ENCODE data around the gene APMAP.

APMAP gene

DNA sequence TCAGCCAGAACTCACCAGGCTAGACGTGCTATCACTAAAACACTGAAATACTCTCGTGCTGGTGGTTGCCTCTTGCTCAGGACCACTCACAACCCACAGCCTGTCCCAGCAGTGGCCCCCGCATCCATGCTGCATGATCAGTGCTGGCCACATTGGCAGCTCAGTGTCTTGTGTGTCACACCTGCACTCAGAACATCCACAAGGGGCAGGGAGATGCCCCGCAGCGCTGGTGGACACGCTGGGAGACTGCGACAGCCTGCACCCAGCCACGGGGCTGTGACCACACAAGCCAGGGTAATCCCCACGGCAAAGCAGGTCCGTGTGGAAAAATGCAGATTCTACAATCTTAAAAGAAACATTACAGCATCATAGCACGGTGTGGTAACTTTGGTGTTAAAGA, 23.9 kb upstream of the APMAP start:
- Histone ChIP-seq H3K9me3 (ENCODE audit: low read length) (no peaks in the 10 kb centered on the region), H3K4me2 (ENCODE audit: low read length) (no peak overlapping the region), H3K27ac (ENCODE audit: low read depth, low read length, poor library complexity, severe bottlenecking) (no peak overlapping the region), H3K79me2 (ENCODE audit: insufficient read depth, low read length) (no peaks in the 10 kb centered on the region), H3K36me3 (ENCODE audit: insufficient read depth, low read length) (no peaks in the 10 kb centered on the region), H3K9me2 (ENCODE audit: low read depth, low read length) (no peaks in the 10 kb centered on the region), H2AFZ (ENCODE audit: low read length) (no peak overlapping the region), H3K27me3 (ENCODE audit: insufficient read depth, low read length) (peaks cover 3% of the 10 kb centered on the region; the same call in 1 of the 2 replicates), H3K4me3 (ENCODE audit: low read depth, low read length, poor library complexity, severe bottlenecking) (no peak overlapping the region), H3K9ac (ENCODE audit: low read length) (no peak overlapping the region), H3F3A (ENCODE audit: insufficient read depth, low read length) (no peaks in the 10 kb centered on the region), H3K4me1 (ENCODE audit: insufficient read depth, low read length, severe bottlenecking) (no peaks in the 10 kb centered on the region), H4K20me1 (ENCODE audit: insufficient read depth, low read length) (no peaks in the 10 kb centered on the region)
- no peak for TF ChIP-seq EZH2 (IDR thresholded peaks at IDR 0.05; ENCODE audit: borderline replicate concordance, low read length)

DNA sequence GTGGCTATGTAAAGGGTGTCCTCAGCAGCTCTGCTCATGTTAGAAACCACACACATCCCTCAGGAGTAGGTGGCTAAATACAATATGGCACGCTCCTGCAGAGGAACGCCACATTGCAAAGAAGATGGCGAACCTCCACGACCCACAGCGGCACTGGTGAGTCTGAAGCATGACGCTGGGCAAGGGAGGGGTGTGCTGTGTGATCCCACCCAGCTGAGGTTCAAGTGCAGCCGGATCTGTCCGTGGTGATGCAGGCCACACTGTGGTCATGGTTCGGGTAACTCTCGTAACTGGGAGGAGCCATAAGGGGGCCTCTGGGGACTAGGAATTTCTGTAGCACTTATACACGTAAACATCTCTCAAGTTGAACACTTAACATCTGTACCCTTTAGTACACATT, 23.4 kb upstream of the APMAP start:
- Histone ChIP-seq H3F3A (ENCODE audit: insufficient read depth, low read length) (no peaks in the 10 kb centered on the region), H3K27ac (ENCODE audit: low read depth, low read length, poor library complexity, severe bottlenecking) (no peak overlapping the region), H3K9ac (ENCODE audit: low read length) (no peak overlapping the region), H3K4me1 (ENCODE audit: insufficient read depth, low read length, severe bottlenecking) (no peaks in the 10 kb centered on the region), H2AFZ (ENCODE audit: low read length) (no peak overlapping the region), H3K4me2 (ENCODE audit: low read length) (no peak overlapping the region), H3K9me3 (ENCODE audit: low read length) (no peaks in the 10 kb centered on the region), H4K20me1 (ENCODE audit: insufficient read depth, low read length) (no peaks in the 10 kb centered on the region), H3K27me3 (ENCODE audit: insufficient read depth, low read length) (peaks cover 3% of the 10 kb centered on the region; the same call in 1 of the 2 replicates), H3K9me2 (ENCODE audit: low read depth, low read length) (no peaks in the 10 kb centered on the region), H3K36me3 (ENCODE audit: insufficient read depth, low read length) (no peaks in the 10 kb centered on the region), H3K4me3 (ENCODE audit: low read depth, low read length, poor library complexity, severe bottlenecking) (no peak overlapping the region), H3K79me2 (ENCODE audit: insufficient read depth, low read length) (no peaks in the 10 kb centered on the region)
- TF ChIP-seq, protein P1, sequence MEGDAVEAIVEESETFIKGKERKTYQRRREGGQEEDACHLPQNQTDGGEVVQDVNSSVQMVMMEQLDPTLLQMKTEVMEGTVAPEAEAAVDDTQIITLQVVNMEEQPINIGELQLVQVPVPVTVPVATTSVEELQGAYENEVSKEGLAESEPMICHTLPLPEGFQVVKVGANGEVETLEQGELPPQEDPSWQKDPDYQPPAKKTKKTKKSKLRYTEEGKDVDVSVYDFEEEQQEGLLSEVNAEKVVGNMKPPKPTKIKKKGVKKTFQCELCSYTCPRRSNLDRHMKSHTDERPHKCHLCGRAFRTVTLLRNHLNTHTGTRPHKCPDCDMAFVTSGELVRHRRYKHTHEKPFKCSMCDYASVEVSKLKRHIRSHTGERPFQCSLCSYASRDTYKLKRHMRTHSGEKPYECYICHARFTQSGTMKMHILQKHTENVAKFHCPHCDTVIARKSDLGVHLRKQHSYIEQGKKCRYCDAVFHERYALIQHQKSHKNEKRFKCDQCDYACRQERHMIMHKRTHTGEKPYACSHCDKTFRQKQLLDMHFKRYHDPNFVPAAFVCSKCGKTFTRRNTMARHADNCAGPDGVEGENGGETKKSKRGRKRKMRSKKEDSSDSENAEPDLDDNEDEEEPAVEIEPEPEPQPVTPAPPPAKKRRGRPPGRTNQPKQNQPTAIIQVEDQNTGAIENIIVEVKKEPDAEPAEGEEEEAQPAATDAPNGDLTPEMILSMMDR (IDR thresholded peaks at IDR 0.05; ENCODE audit: low read length) = no peak
- TF ChIP-seq EZH2 (IDR thresholded peaks at IDR 0.05; ENCODE audit: borderline replicate concordance, low read length) = no peak

DNA sequence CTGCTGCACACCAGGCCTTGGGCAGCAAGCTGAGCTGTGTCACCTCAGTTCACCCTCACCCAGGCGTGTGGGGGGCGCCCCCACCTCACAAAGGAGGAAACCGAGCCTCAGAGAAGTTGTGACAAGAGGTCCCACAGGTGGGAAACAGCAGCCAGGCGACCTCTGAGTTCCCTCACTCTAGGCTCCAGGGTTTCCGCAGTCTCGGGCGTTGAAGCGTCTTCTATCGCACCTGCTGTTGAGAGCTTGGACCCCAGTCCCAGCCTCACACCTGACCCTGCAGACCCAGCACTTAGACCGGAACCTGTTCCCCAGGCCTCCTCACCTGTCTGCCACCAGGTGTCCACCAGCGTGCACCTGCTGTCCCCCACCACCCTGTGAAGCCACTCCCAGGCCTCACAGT, 22.3 kb upstream of the APMAP start:
- Histone ChIP-seq H3K9me3 (ENCODE audit: low read length) (no peaks in the 10 kb centered on the region), H3K36me3 (ENCODE audit: insufficient read depth, low read length) (no peaks in the 10 kb centered on the region), H3K79me2 (ENCODE audit: insufficient read depth, low read length) (no peaks in the 10 kb centered on the region), H3F3A (ENCODE audit: insufficient read depth, low read length) (no peaks in the 10 kb centered on the region), H3K9me2 (ENCODE audit: low read depth, low read length) (no peaks in the 10 kb centered on the region), H3K27me3 (ENCODE audit: insufficient read depth, low read length) (peaks cover 3% of the 10 kb centered on the region; the same call in 1 of the 2 replicates), H2AFZ (ENCODE audit: low read length) (no peak overlapping the region), H3K4me3 (ENCODE audit: low read depth, low read length, poor library complexity, severe bottlenecking) (no peak overlapping the region), H4K20me1 (ENCODE audit: insufficient read depth, low read length) (no peaks in the 10 kb centered on the region), H3K4me2 (ENCODE audit: low read length) (no peak overlapping the region), H3K9ac (ENCODE audit: low read length) (no peak overlapping the region), H3K4me1 (ENCODE audit: insufficient read depth, low read length, severe bottlenecking) (no peaks in the 10 kb centered on the region), H3K27ac (ENCODE audit: low read depth, low read length, poor library complexity, severe bottlenecking) (no peak overlapping the region)
- TF ChIP-seq, protein P1 (IDR thresholded peaks at IDR 0.05; ENCODE audit: low read length) = no peak
- TF ChIP-seq EZH2 (IDR thresholded peaks at IDR 0.05; ENCODE audit: borderline replicate concordance, low read length) = no peak

Data from OCI-LY1 (cell line).